Neutrophil (primary cell): ENCODE data around the gene TEX14.
"Not testable (repeated sequence)": the region's sequence is repeated elsewhere in the genome, so short reads cannot be mapped to it uniquely, and the experiment has no call there.

Experiments used
- H3K27ac ChIP-seq: fragments of 200-600 bp; sonication (generic); 2 replicates; pipeline ENCODE4 v1.5.1; 2016; ENCODE audit warnings: mild to moderate bottlenecking, moderate library complexity
- H3K27me3 ChIP-seq: fragments of 200-600 bp; sonication (generic); 2 replicates; pipeline ENCODE4 v1.6.0; 2016; ENCODE audit warnings: mild to moderate bottlenecking
- H3K36me3 ChIP-seq: fragments of 200-600 bp; sonication (generic); 2 replicates; pipeline ENCODE4 v1.5.1; 2017
- H3K4me1 ChIP-seq, 2 experiments: fragments of 200-600 bp in 1 of 2; sonication (generic) in 1 of 2; 1 replicate in 1 of 2; 2 replicates in 1 of 2; pipeline versions ENCODE4 v1.5.1 to v1.6.1; 2013 to 2016; ENCODE audit warnings: low read depth in 1 of 2, low read length in 1 of 2, mild to moderate bottlenecking in 1 of 2, moderate library complexity in 1 of 2; ENCODE audit not compliant: control insufficient read depth in 1 of 2, insufficient read depth in 1 of 2
- H3K4me3 ChIP-seq, 2 experiments: fragments of 200-600 bp in 1 of 2; sonication (generic) in 1 of 2; 1 replicate in 1 of 2; 2 replicates in 1 of 2; pipeline ENCODE4 v1.5.1; 2013 to 2016; ENCODE audit warnings: low read depth in 1 of 2, low read length in 1 of 2, mild to moderate bottlenecking in 1 of 2, moderate library complexity in 1 of 2
- H3K9me3 ChIP-seq: fragments of 200-600 bp; sonication (generic); 2 replicates; pipeline ENCODE4 v1.5.1; 2016
- TF ChIP-seq, protein P1 (sequence below): fragments of 200-600 bp; sonication (generic); IDR thresholded peaks from 2 replicates; pipeline ENCODE4 v1.5.1; 2016; ENCODE audit warnings: antibody characterized with exemption

Gene TEX14

GRCh38 chr17:58694826-58695225, 3.0 kb upstream of the TEX14 start:
- no peak overlapping the region for H3K27ac ChIP-seq
- no peaks in the 10 kb centered on the region for H3K27me3 ChIP-seq
- H3K4me1 ChIP-seq: peaks cover 10 to 13% of the 10 kb centered on the region in 2 experiments
- H3K36me3 ChIP-seq: peaks cover 4% of the 10 kb centered on the region
- TF ChIP-seq, protein P1, sequence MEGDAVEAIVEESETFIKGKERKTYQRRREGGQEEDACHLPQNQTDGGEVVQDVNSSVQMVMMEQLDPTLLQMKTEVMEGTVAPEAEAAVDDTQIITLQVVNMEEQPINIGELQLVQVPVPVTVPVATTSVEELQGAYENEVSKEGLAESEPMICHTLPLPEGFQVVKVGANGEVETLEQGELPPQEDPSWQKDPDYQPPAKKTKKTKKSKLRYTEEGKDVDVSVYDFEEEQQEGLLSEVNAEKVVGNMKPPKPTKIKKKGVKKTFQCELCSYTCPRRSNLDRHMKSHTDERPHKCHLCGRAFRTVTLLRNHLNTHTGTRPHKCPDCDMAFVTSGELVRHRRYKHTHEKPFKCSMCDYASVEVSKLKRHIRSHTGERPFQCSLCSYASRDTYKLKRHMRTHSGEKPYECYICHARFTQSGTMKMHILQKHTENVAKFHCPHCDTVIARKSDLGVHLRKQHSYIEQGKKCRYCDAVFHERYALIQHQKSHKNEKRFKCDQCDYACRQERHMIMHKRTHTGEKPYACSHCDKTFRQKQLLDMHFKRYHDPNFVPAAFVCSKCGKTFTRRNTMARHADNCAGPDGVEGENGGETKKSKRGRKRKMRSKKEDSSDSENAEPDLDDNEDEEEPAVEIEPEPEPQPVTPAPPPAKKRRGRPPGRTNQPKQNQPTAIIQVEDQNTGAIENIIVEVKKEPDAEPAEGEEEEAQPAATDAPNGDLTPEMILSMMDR: no peak
- no peak overlapping the region for H3K4me3 ChIP-seq
- no peaks in the 10 kb centered on the region for H3K9me3 ChIP-seq

DNA sequence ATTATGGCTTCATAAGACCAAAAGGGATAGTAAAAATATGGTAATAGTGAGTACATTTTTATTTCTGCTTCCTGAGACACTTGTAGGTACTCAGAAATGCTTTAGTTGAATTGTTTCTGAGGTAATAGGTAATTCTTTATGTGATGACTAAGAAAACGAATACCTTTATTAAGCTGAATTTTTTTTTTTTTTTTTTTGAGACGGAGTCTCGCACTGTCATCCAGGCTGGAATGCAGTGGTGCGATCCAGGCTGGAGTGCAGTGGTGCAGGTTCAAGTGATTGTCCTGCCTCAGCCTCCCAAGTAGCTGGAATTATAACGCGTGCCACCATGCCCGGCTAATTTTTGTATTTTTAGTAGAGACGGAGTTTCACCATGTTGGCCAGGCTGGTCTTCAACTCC, 2.5 kb upstream of the TEX14 start:
- no peaks in the 10 kb centered on the region for H3K27me3 ChIP-seq
- H3K4me3 ChIP-seq: no peak overlapping the region
- H3K9me3 ChIP-seq: no peaks in the 10 kb centered on the region
- H3K36me3 ChIP-seq: no peaks in the 10 kb centered on the region
- TF ChIP-seq, protein P1: no peak
- H3K27ac ChIP-seq: no peak overlapping the region
- peaks cover 10 to 13% of the 10 kb centered on the region in 2 experiments for H3K4me1 ChIP-seq

- Histone ChIP-seq H3K27ac (no peak overlapping the region), H3K27me3 (no peaks in the 10 kb centered on the region), H3K4me3 (no peak overlapping the region), H3K36me3 (no peaks in the 10 kb centered on the region), H3K4me1 (peaks cover 10 to 13% of the 10 kb centered on the region in 2 experiments), H3K9me3 (no peaks in the 10 kb centered on the region)
- TF ChIP-seq, protein P1: no peak
These were observed 1.9 kb upstream of the TEX14 start for GRCh38 chr17:58693751-58694150.

GRCh38 chr17:58693208-58693607, 1.4 kb upstream of the TEX14 start:
- TF ChIP-seq, protein P1: no peak

GRCh38 chr17:58692239-58693055, 602 bp upstream of the TEX14 start, which contains the start of gene RAD51C:
RAD51C (plus strand) TSS chr17:58692602; CDS start chr17:58692644, 42 bp downstream.
- Histone ChIP-seq H3K4me3 (peak within 1 kb of the TSS; percentile 66 to 68), H3K9me3 (no peaks in the 10 kb centered on the region), H3K27me3 (no peaks in the 10 kb centered on the region), H3K27ac (peak within 1 kb of the TSS; percentile 70), H3K4me1 (peaks cover 10 to 13% of the 10 kb centered on the region in 2 experiments), H3K36me3 (no peaks in the 10 kb centered on the region)
- TF ChIP-seq, protein P1: peak; percentile 25

More at GRCh38 chr17:58693208-58693607, 1.4 kb upstream of the TEX14 start:
- Histone ChIP-seq H3K9me3 (no peaks in the 10 kb centered on the region), H3K27ac (peak overlapping the region; percentile 70), H3K36me3 (no peaks in the 10 kb centered on the region), H3K4me3 (peak overlapping the region; percentile 66 to 68), H3K4me1 (peaks cover 10 to 13% of the 10 kb centered on the region in 2 experiments), H3K27me3 (no peaks in the 10 kb centered on the region)

DNA sequence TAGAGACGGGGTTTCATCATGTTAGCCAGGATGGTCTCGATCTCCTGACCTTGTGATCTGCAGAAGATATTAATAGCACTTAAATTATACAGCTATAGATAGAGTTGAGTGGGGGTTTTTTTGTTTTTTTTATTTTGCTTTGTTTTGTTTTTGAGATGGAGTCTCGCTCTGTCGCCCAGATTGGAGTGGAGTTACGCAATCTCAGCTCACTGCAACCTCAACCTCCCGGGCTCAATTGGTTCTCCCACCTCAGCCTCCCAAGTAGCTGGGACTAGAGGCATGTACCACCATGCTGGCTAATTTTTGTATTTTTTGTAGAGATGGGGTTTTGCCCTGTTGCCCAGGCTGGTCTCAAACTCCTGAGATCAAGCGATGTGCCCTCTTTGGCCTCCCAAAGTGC, 1.8 kb downstream of the TEX14 start:
- not testable (repeated sequence) for H3K27me3 ChIP-seq, H3K4me3 ChIP-seq, H3K36me3 ChIP-seq, H3K27ac ChIP-seq, H3K9me3 ChIP-seq
- peaks cover 10 to 13% of the 10 kb centered on the region in 2 experiments for H3K4me1 ChIP-seq
